HG03064 (cell line): ENCODE measurements around the gene CERK.
"Not testable (repeated sequence)": the region's sequence is repeated elsewhere in the genome, so short reads cannot be mapped to it uniquely, and the experiment has no call there.

ENCODE experiments used
- ATAC-seq: cut with Tn5 transposase; IDR thresholded peaks from one replicate; pipeline ENCODE4 v1.9.1; 2021; ENCODE audit warnings: low read depth; ENCODE audit not compliant: unreplicated experiment

Gene CERK

GRCh38 chr22:46653596-46653995 is 84.5 kb downstream of the CERK start:
- ATAC-seq: no peak

GRCh38 chr22:46652847-46653331 is 85.2 kb downstream of the CERK start:
- ATAC-seq: no peak

GRCh38 chr22:46652081-46652846 is 85.8 kb downstream of the CERK start:
- no peak for ATAC-seq

GRCh38 chr22:46651316-46651715 is 86.7 kb downstream of the CERK start:
- no peak for ATAC-seq

- ATAC-seq: no peak
These were observed 87.8 kb downstream of the CERK start for GRCh38 chr22:46650078-46650810.

- ATAC-seq: no peak
These were observed 88.6 kb downstream of the CERK start for GRCh38 chr22:46649141-46650077.

GRCh38 chr22:46648225-46648820 is 89.7 kb downstream of the CERK start:
- ATAC-seq: not testable (repeated sequence)

- ATAC-seq: no peak
These were observed 91.4 kb downstream of the CERK start for GRCh38 chr22:46646531-46647215.

- not testable (repeated sequence) for ATAC-seq
These were observed 95.1 kb downstream of the CERK start for GRCh38 chr22:46642840-46643480.

- no peak for ATAC-seq
These were observed 96.2 kb downstream of the CERK start for GRCh38 chr22:46641811-46642266.

- no peak for ATAC-seq
These were observed 97.6 kb downstream of the CERK start for GRCh38 chr22:46640293-46641055.

GRCh38 chr22:46639843-46640242 is 98.2 kb downstream of the CERK start:
- no peak for ATAC-seq

- ATAC-seq: no peak
These were observed 99.2 kb downstream of the CERK start for GRCh38 chr22:46638601-46639431.

- no peak for ATAC-seq
These were observed 100.1 kb downstream of the CERK start for GRCh38 chr22:46637711-46638600.

- no peak for ATAC-seq
These were observed 101.6 kb downstream of the CERK start for GRCh38 chr22:46636221-46637002.

- ATAC-seq: no peak
These were observed 102.3 kb downstream of the CERK start for GRCh38 chr22:46635756-46636155.
